OCI-LY3 (cell line): ENCODE measurements around the gene CHAF1A.

Experiments used
- CTCF ChIP-seq: fragments of 200-600, 300-600 bp; sonication (generic); IDR thresholded peaks from 2 replicates; pipeline ENCODE4 v1.5.1; 2014; ENCODE audit warnings: antibody characterized with exemption, low read length, low read depth
- EZH2phosphoT487 ChIP-seq: fragments of 200-600 bp; shearing (Covaris generic); IDR thresholded peaks from 2 replicates; pipeline ENCODE4 v1.6.1; 2018; ENCODE audit warnings: antibody characterized with exemption, mixed run types, low read depth

- TF ChIP-seq CTCF (no peak), EZH2phosphoT487 (no peak)
Observed at GRCh38 chr19:4437103-4437502, 34.7 kb downstream of the CHAF1A start.
